Skeletal muscle satellite cell (primary cell): ENCODE data around the gene VIPAS39.

Source experiments
- H3K27me3 ChIP-seq: 2 replicates; pipeline ENCODE4 v1.7.0; 2013; ENCODE audit warnings: low read length; ENCODE audit not compliant: control insufficient read depth, insufficient read depth
- H3K36me3 ChIP-seq: 2 replicates; pipeline ENCODE4 v1.7.0; 2013; ENCODE audit warnings: mild to moderate bottlenecking, control low read depth, low read length; ENCODE audit not compliant: insufficient read depth
- H3K4me1 ChIP-seq: 2 replicates; pipeline ENCODE4 v1.7.0; 2013; ENCODE audit warnings: low read length; ENCODE audit not compliant: control insufficient read depth, insufficient read depth
- H3K4me2 ChIP-seq: 2 replicates; pipeline ENCODE4 v1.7.0; 2013; ENCODE audit warnings: mild to moderate bottlenecking, low read length
- H3K4me3 ChIP-seq: 2 replicates; pipeline ENCODE4 v1.7.0; 2013; ENCODE audit warnings: low read length
- H3K9ac ChIP-seq: 2 replicates; pipeline ENCODE4 v1.7.0; 2013; ENCODE audit warnings: mild to moderate bottlenecking, low read depth, low read length, moderate library complexity
- H3K9me3 ChIP-seq: replicated peaks from 2 replicates; pipeline ENCODE4 v1.7.0; 2013; ENCODE audit warnings: mild to moderate bottlenecking, control low read depth, low read length

VIPAS39 gene

GRCh38 chr14:77488558-77488957 is 31.2 kb upstream of the VIPAS39 start:
- Histone ChIP-seq H3K4me2 (no peak overlapping the region), H3K36me3 (no peaks in the 10 kb centered on the region), H3K9ac (no peak overlapping the region), H3K4me1 (no peaks in the 10 kb centered on the region), H3K9me3 (no peaks in the 10 kb centered on the region), H3K4me3 (no peak overlapping the region), H3K27me3 (no peaks in the 10 kb centered on the region)

- Histone ChIP-seq H3K36me3 (no peaks in the 10 kb centered on the region), H3K9ac (no peak overlapping the region), H3K4me3 (no peak overlapping the region), H3K4me1 (no peaks in the 10 kb centered on the region), H3K27me3 (no peaks in the 10 kb centered on the region), H3K9me3 (no peaks in the 10 kb centered on the region), H3K4me2 (no peak overlapping the region)
Observed at GRCh38 chr14:77485901-77486678, 28.7 kb upstream of the VIPAS39 start.

GRCh38 chr14:77485256-77485655 is 27.9 kb upstream of the VIPAS39 start:
- no peaks in the 10 kb centered on the region for H3K4me1 ChIP-seq
- no peaks in the 10 kb centered on the region for H3K9me3 ChIP-seq
- H3K9ac ChIP-seq: no peak overlapping the region
- H3K36me3 ChIP-seq: no peaks in the 10 kb centered on the region
- H3K4me2 ChIP-seq: no peak overlapping the region
- no peak overlapping the region for H3K4me3 ChIP-seq
- H3K27me3 ChIP-seq: no peaks in the 10 kb centered on the region

- Histone ChIP-seq H3K4me2 (no peak overlapping the region), H3K4me3 (no peak overlapping the region), H3K36me3 (no peaks in the 10 kb centered on the region), H3K9me3 (no peaks in the 10 kb centered on the region), H3K9ac (no peak overlapping the region), H3K4me1 (no peaks in the 10 kb centered on the region), H3K27me3 (peaks cover 11% of the 10 kb centered on the region)
Observed at GRCh38 chr14:77482422-77482821, 25.0 kb upstream of the VIPAS39 start.

- no peaks in the 10 kb centered on the region for H3K36me3 ChIP-seq
- no peak overlapping the region for H3K9ac ChIP-seq
- no peaks in the 10 kb centered on the region for H3K9me3 ChIP-seq
- H3K4me2 ChIP-seq: no peak overlapping the region
- H3K4me3 ChIP-seq: no peak overlapping the region
- H3K27me3 ChIP-seq: peaks cover 37% of the 10 kb centered on the region
- no peaks in the 10 kb centered on the region for H3K4me1 ChIP-seq
Observed at GRCh38 chr14:77478796-77479195, 21.4 kb upstream of the VIPAS39 start.

- no peaks in the 10 kb centered on the region for H3K9me3 ChIP-seq
- H3K4me1 ChIP-seq: no peaks in the 10 kb centered on the region
- H3K9ac ChIP-seq: no peak overlapping the region
- no peak overlapping the region for H3K4me2 ChIP-seq
- H3K36me3 ChIP-seq: no peaks in the 10 kb centered on the region
- H3K4me3 ChIP-seq: no peak overlapping the region
- peaks cover 37% of the 10 kb centered on the region for H3K27me3 ChIP-seq
Observed at GRCh38 chr14:77478029-77478428, 20.6 kb upstream of the VIPAS39 start.

- Histone ChIP-seq H3K4me2 (no peak overlapping the region), H3K9me3 (no peaks in the 10 kb centered on the region), H3K9ac (no peak overlapping the region), H3K36me3 (no peaks in the 10 kb centered on the region), H3K27me3 (peaks cover 49% of the 10 kb centered on the region), H3K4me3 (no peak overlapping the region), H3K4me1 (no peaks in the 10 kb centered on the region)
Observed at GRCh38 chr14:77475432-77476115, 18.2 kb upstream of the VIPAS39 start.

- H3K27me3 ChIP-seq: peaks cover 49% of the 10 kb centered on the region
- no peak overlapping the region for H3K9ac ChIP-seq
Observed at GRCh38 chr14:77474479-77475177, 17.2 kb upstream of the VIPAS39 start.

GRCh38 chr14:77473921-77474320 is 16.5 kb upstream of the VIPAS39 start:
- no peak overlapping the region for H3K4me3 ChIP-seq
- no peaks in the 10 kb centered on the region for H3K9me3 ChIP-seq
- H3K4me1 ChIP-seq: no peaks in the 10 kb centered on the region
- peaks cover 49% of the 10 kb centered on the region for H3K27me3 ChIP-seq
- peaks cover 9% of the 10 kb centered on the region for H3K36me3 ChIP-seq
- no peak overlapping the region for H3K9ac ChIP-seq
- no peak overlapping the region for H3K4me2 ChIP-seq

More at GRCh38 chr14:77474479-77475177, 17.2 kb upstream of the VIPAS39 start:
- no peak overlapping the region for H3K4me2 ChIP-seq
- peaks cover 2% of the 10 kb centered on the region for H3K36me3 ChIP-seq
- H3K4me1 ChIP-seq: no peaks in the 10 kb centered on the region
- no peaks in the 10 kb centered on the region for H3K9me3 ChIP-seq
- no peak overlapping the region for H3K4me3 ChIP-seq

GRCh38 chr14:77470224-77470870 is 12.9 kb upstream of the VIPAS39 start:
- Histone ChIP-seq H3K9me3 (no peaks in the 10 kb centered on the region), H3K9ac (no peak overlapping the region), H3K27me3 (peaks cover 28% of the 10 kb centered on the region), H3K4me1 (no peaks in the 10 kb centered on the region), H3K36me3 (peaks cover 33% of the 10 kb centered on the region), H3K4me3 (no peak overlapping the region), H3K4me2 (no peak overlapping the region)

GRCh38 chr14:77469539-77469938 is 12.1 kb upstream of the VIPAS39 start:
- Histone ChIP-seq H3K4me1 (no peaks in the 10 kb centered on the region), H3K4me2 (no peak overlapping the region), H3K27me3 (peaks cover 20% of the 10 kb centered on the region), H3K9ac (no peak overlapping the region), H3K36me3 (peaks cover 42% of the 10 kb centered on the region), H3K9me3 (no peaks in the 10 kb centered on the region), H3K4me3 (no peak overlapping the region)
